IPS-15b (cell line): ENCODE results near the gene CYTH1.

Experiments used
- H3K27me3 ChIP-seq: one replicate; pipeline ENCODE4 v1.6.1; 2013; ENCODE audit warnings: low read length; ENCODE audit not compliant: control insufficient read depth, insufficient read depth
- H3K36me3 ChIP-seq: one replicate; pipeline ENCODE4 v1.6.1; 2013; ENCODE audit warnings: low read length; ENCODE audit not compliant: control insufficient read depth, insufficient read depth
- H3K4me1 ChIP-seq: one replicate; pipeline ENCODE4 v1.6.1; 2013; ENCODE audit warnings: mild to moderate bottlenecking, low read length; ENCODE audit not compliant: control insufficient read depth, insufficient read depth
- H3K4me3 ChIP-seq: one replicate; pipeline ENCODE4 v1.5.1; 2013; ENCODE audit warnings: low read depth, low read length
- H3K9ac ChIP-seq: one replicate; pipeline ENCODE4 v1.6.1; 2013; ENCODE audit warnings: low read depth, mild to moderate bottlenecking, low read length
- H3K9me3 ChIP-seq: one replicate; pipeline ENCODE4 v1.6.1; 2013; ENCODE audit warnings: mild to moderate bottlenecking, low read length; ENCODE audit not compliant: control insufficient read depth, insufficient read depth

CYTH1 gene

GRCh38 chr17:78725448-78726021 lies 56.5 kb downstream of the CYTH1 start:
- no peaks in the 10 kb centered on the region for H3K9me3 ChIP-seq
- peaks cover 30% of the 10 kb centered on the region for H3K4me1 ChIP-seq
- H3K4me3 ChIP-seq, result no peak overlapping the region
- no peak overlapping the region for H3K9ac ChIP-seq
- H3K27me3 ChIP-seq, result no peaks in the 10 kb centered on the region
- H3K36me3 ChIP-seq, result no peaks in the 10 kb centered on the region

GRCh38 chr17:78724999-78725398 lies 57.1 kb downstream of the CYTH1 start:
- Histone ChIP-seq H3K4me1 (peaks cover 30% of the 10 kb centered on the region), H3K9me3 (no peaks in the 10 kb centered on the region), H3K36me3 (no peaks in the 10 kb centered on the region), H3K9ac (no peak overlapping the region), H3K27me3 (no peaks in the 10 kb centered on the region), H3K4me3 (no peak overlapping the region)

- H3K27me3 ChIP-seq, result no peaks in the 10 kb centered on the region
- H3K4me1 ChIP-seq, result peaks cover 30% of the 10 kb centered on the region
- no peaks in the 10 kb centered on the region for H3K36me3 ChIP-seq
- H3K4me3 ChIP-seq, result no peak overlapping the region
- H3K9ac ChIP-seq, result no peak overlapping the region
- H3K9me3 ChIP-seq, result no peaks in the 10 kb centered on the region
Observed at GRCh38 chr17:78724544-78724943, 57.5 kb downstream of the CYTH1 start.

GRCh38 chr17:78723957-78724356 lies 58.1 kb downstream of the CYTH1 start:
- H3K27me3 ChIP-seq, result no peaks in the 10 kb centered on the region
- peak overlapping the region; percentile 48 for H3K4me3 ChIP-seq
- no peaks in the 10 kb centered on the region for H3K9me3 ChIP-seq
- no peaks in the 10 kb centered on the region for H3K36me3 ChIP-seq
- no peak overlapping the region for H3K9ac ChIP-seq
- H3K4me1 ChIP-seq, result peaks cover 30% of the 10 kb centered on the region

GRCh38 chr17:78723001-78723796 lies 58.9 kb downstream of the CYTH1 start:
- H3K9me3 ChIP-seq, result no peaks in the 10 kb centered on the region
- H3K4me1 ChIP-seq, result peaks cover 30% of the 10 kb centered on the region
- H3K9ac ChIP-seq, result peak overlapping the region; percentile 54
- H3K27me3 ChIP-seq, result no peaks in the 10 kb centered on the region
- H3K4me3 ChIP-seq, result peak overlapping the region; percentile 48
- H3K36me3 ChIP-seq, result no peaks in the 10 kb centered on the region

GRCh38 chr17:78722246-78722761 lies 59.8 kb downstream of the CYTH1 start:
- H3K4me1 ChIP-seq, result peaks cover 34% of the 10 kb centered on the region
- H3K9me3 ChIP-seq, result no peaks in the 10 kb centered on the region
- no peaks in the 10 kb centered on the region for H3K36me3 ChIP-seq
- H3K9ac ChIP-seq, result no peak overlapping the region
- H3K27me3 ChIP-seq, result no peaks in the 10 kb centered on the region
- no peak overlapping the region for H3K4me3 ChIP-seq

- H3K9ac ChIP-seq, result no peak overlapping the region
- no peaks in the 10 kb centered on the region for H3K27me3 ChIP-seq
- peaks cover 30% of the 10 kb centered on the region for H3K4me1 ChIP-seq
- H3K4me3 ChIP-seq, result no peak overlapping the region
- H3K9me3 ChIP-seq, result no peaks in the 10 kb centered on the region
- H3K36me3 ChIP-seq, result no peaks in the 10 kb centered on the region
Observed at GRCh38 chr17:78719630-78720298, 62.3 kb downstream of the CYTH1 start.

GRCh38 chr17:78718575-78719208 lies 63.4 kb downstream of the CYTH1 start:
- Histone ChIP-seq H3K9me3 (no peaks in the 10 kb centered on the region), H3K36me3 (no peaks in the 10 kb centered on the region), H3K27me3 (no peaks in the 10 kb centered on the region), H3K4me3 (no peak overlapping the region), H3K4me1 (peaks cover 20% of the 10 kb centered on the region), H3K9ac (no peak overlapping the region)

- Histone ChIP-seq H3K4me1 (peaks cover 10% of the 10 kb centered on the region), H3K27me3 (no peaks in the 10 kb centered on the region), H3K36me3 (no peaks in the 10 kb centered on the region), H3K9ac (no peak overlapping the region), H3K9me3 (no peaks in the 10 kb centered on the region), H3K4me3 (no peak overlapping the region)
Observed at GRCh38 chr17:78717431-78717980, 64.6 kb downstream of the CYTH1 start.

- Histone ChIP-seq H3K4me3 (no peak overlapping the region), H3K9ac (no peak overlapping the region), H3K4me1 (peaks cover 5% of the 10 kb centered on the region), H3K9me3 (no peaks in the 10 kb centered on the region), H3K27me3 (no peaks in the 10 kb centered on the region), H3K36me3 (no peaks in the 10 kb centered on the region)
Observed at GRCh38 chr17:78716814-78717393, 65.2 kb downstream of the CYTH1 start.

GRCh38 chr17:78716292-78716691 lies 65.8 kb downstream of the CYTH1 start:
- peaks cover 5% of the 10 kb centered on the region for H3K4me1 ChIP-seq
- H3K27me3 ChIP-seq, result no peaks in the 10 kb centered on the region
- no peak overlapping the region for H3K4me3 ChIP-seq
- H3K9me3 ChIP-seq, result no peaks in the 10 kb centered on the region
- H3K9ac ChIP-seq, result no peak overlapping the region
- no peaks in the 10 kb centered on the region for H3K36me3 ChIP-seq
